GM12878 (cell line): ENCODE data around the gene PSMA2. TPM values are rescaled to one million over a fixed set of nuclear protein-coding genes. Genes with fewer than 3 reads are reported as not detected.

Source experiments
- ATF7 ChIP-seq: fragments of 450-650 bp; IDR thresholded peaks from 2 replicates; pipeline ENCODE4 v1.6.1; 2016; ENCODE audit warnings: low read depth, mild to moderate bottlenecking
- BHLHE40 ChIP-seq, 2 experiments: fragments of 450-650 bp in 1 of 2; IDR thresholded peaks; 2 replicates each; pipeline ENCODE4 v1.6.1; 2011 to 2017; ENCODE audit warnings: low read depth in 2 of 2, borderline replicate concordance in 1 of 2, improper control_type of control experiment in 1 of 2, low read length in 1 of 2, mild to moderate bottlenecking in 1 of 2
- BMI1 ChIP-seq: fragments of 450-650 bp; IDR thresholded peaks from 2 replicates; pipeline ENCODE4 v1.6.1; 2016; ENCODE audit warnings: mild to moderate bottlenecking, moderate library complexity, borderline replicate concordance
- CEBPB ChIP-seq, 2 experiments: fragments of 150-350 bp in 1 of 2; IDR thresholded peaks; 2 replicates each; pipeline ENCODE4 v1.6.1; 2012 to 2014; ENCODE audit warnings: low read depth in 2 of 2, low read length in 2 of 2, borderline replicate concordance in 1 of 2, inconsistent platforms in 1 of 2
- DPF2 ChIP-seq: fragments of 450-650 bp; IDR thresholded peaks from 2 replicates; pipeline ENCODE4 v1.6.1; 2017; ENCODE audit warnings: mild to moderate bottlenecking
- ETV6 ChIP-seq, 2 experiments: fragments of 450-650 bp in 1 of 2; IDR thresholded peaks in 1 of 2; conservative IDR thresholded peaks in 1 of 2; 2 replicates each; pipeline ENCODE4 v1.6.1; 2014; ENCODE audit warnings: antibody characterized with exemption in 1 of 2, borderline replicate concordance in 1 of 2, low read depth in 1 of 2, mild to moderate bottlenecking in 1 of 2, moderate library complexity in 1 of 2
- EZH2 ChIP-seq: IDR thresholded peaks from 2 replicates; pipeline ENCODE4 v1.6.1; 2012; ENCODE audit warnings: low read depth, mild to moderate bottlenecking, control low read depth, inconsistent platforms, low read length, borderline replicate concordance; ENCODE audit not compliant: control insufficient read depth
- GABPA ChIP-seq: IDR thresholded peaks from 2 replicates; pipeline ENCODE4 v1.6.1; 2014; ENCODE audit warnings: antibody characterized with exemption, low read depth, mild to moderate bottlenecking, inconsistent platforms
- IRF3 ChIP-seq: fragments of 450-650 bp; IDR thresholded peaks from 2 replicates; pipeline ENCODE4 v1.6.1; 2014; ENCODE audit warnings: mild to moderate bottlenecking
- LARP7 ChIP-seq: fragments of 450-650 bp; IDR thresholded peaks from 2 replicates; pipeline ENCODE4 v1.6.1; 2017; ENCODE audit warnings: mild to moderate bottlenecking
- NFYB ChIP-seq: IDR thresholded peaks from 2 replicates; pipeline ENCODE4 v1.6.1; 2011; ENCODE audit warnings: low read depth, mild to moderate bottlenecking, low read length, improper control_type of control experiment, moderate library complexity; ENCODE audit not compliant: insufficient read depth
- NR2F1 ChIP-seq: fragments of 450-650 bp; conservative IDR thresholded peaks from 2 replicates; pipeline ENCODE4 v1.6.1; 2017; ENCODE audit warnings: mild to moderate bottlenecking
- PAX5 ChIP-seq: IDR thresholded peaks from 2 replicates; pipeline ENCODE4 v1.6.1; 2011; ENCODE audit warnings: low read depth, low read length, borderline replicate concordance
- POLR2AphosphoS5 ChIP-seq: IDR thresholded peaks from 2 replicates; pipeline ENCODE4 v1.6.1; 2011; ENCODE audit warnings: mild to moderate bottlenecking, low read length, inconsistent platforms
- REST ChIP-seq: IDR thresholded peaks from 2 replicates; pipeline ENCODE4 v1.6.1; 2012; ENCODE audit warnings: mild to moderate bottlenecking, low read depth, low read length
- SMARCA5 ChIP-seq: fragments of 450-650 bp; IDR thresholded peaks from 2 replicates; pipeline ENCODE4 v1.6.1; 2017; ENCODE audit warnings: mild to moderate bottlenecking
- SPI1 ChIP-seq: IDR thresholded peaks from 2 replicates; pipeline ENCODE4 v1.6.1; 2011; ENCODE audit warnings: low read depth, mild to moderate bottlenecking, low read length, moderate library complexity, borderline replicate concordance; ENCODE audit not compliant: insufficient read depth
- SUZ12 ChIP-seq: fragments of 200-600 bp; sonication (generic); IDR thresholded peaks from one replicate; pipeline ENCODE4 v1.6.1; 2018; ENCODE audit warnings: antibody characterized with exemption, mild to moderate bottlenecking; ENCODE audit not compliant: unreplicated experiment
- TAF1 ChIP-seq: IDR thresholded peaks from 2 replicates; pipeline ENCODE4 v1.6.1; 2011; ENCODE audit warnings: mild to moderate bottlenecking, low read depth, low read length, borderline replicate concordance
- TCF7 ChIP-seq: IDR thresholded peaks from 2 replicates; pipeline ENCODE4 v1.6.1; 2014; ENCODE audit warnings: antibody characterized with exemption, borderline replicate concordance
- ZBED1 ChIP-seq: IDR thresholded peaks from 2 replicates; pipeline ENCODE4 v1.6.1; 2016; ENCODE audit warnings: borderline replicate concordance
- polyA plus RNA-seq, 11 experiments: library from polyadenylated mRNA; depleted of rRNA in 4 of 11; unstranded in 6 of 11; stranded (reverse) in 5 of 11; fragments of >200 nt; fragmentation: Nextera tagmentation in 4 of 11; fragmentation: Illumina TruSeq in 1 of 11; extraction: Ambion mirVana in 4 of 11; extraction: Trizol in 1 of 11; gene quantifications; 1 replicate in 1 of 11; 2 replicates in 10 of 11; pipeline versions ENCODE4 v1.2.1 to v1.2.3, GENCODE V29; 2011 to 2016; ENCODE audit warnings: inconsistent platforms in 2 of 11, missing spikeins in 2 of 11, low read depth in 1 of 11
- total RNA-seq, 4 experiments: library from RNA; depleted of rRNA in 3 of 4; stranded (reverse); fragments of >200 nt in 3 of 4; fragmentation: Illumina TruSeq in 1 of 4; extraction: Trizol in 1 of 4; gene quantifications; 2 replicates each; pipeline versions ENCODE4 v1.2.1 to v1.2.3, GENCODE V29; 2013 to 2021
- TF ChIP-seq, protein P1 (sequence below): IDR thresholded peaks from 2 replicates; pipeline ENCODE4 v1.6.1; 2012; ENCODE audit warnings: low read depth, low read length, improper control_type of control experiment

PSMA2 gene
- total and polyA plus RNA-seq, 10 of the 15 experiments (the other 5 are each of a cell fraction or from before 2014, with no cell fraction given), result 129 to 1,223 (median 317) TPM

GRCh38 chr7:42869131-42870020, 62.6 kb downstream of the PSMA2 start (continued):
- TF ChIP-seq POLR2AphosphoS5 (no peak), TCF7 (no peak), ATF7 (peak; percentile 91), GABPA (peak; percentile 60; the same call in 1 of the 2 replicates), EZH2 (no peak), SMARCA5 (no peak), IRF3 (no peak), CEBPB (IDR thresholded peaks at IDR 0.05; ENCODE audit: borderline replicate concordance in 1 of 2, low read depth in 2 of 2, low read length in 2 of 2) (peak in 1 of 2 experiments; percentile 94; a peak in 2 of 4 replicates), SPI1 (no peak), DPF2 (peak; percentile 89; the same call in 1 of the 2 replicates), TAF1 (no peak), PAX5 (peak; percentile 90), BMI1 (peak; percentile 21; the same call in 1 of the 2 replicates), REST (no peak; the same call in 1 of the 2 replicates), NR2F1 (peak; percentile 78), ZBED1 (peak; percentile 90; the same call in 1 of the 2 replicates), SUZ12 (no peak), ETV6 (conservative IDR thresholded peaks at IDR 0.05 in 1 of 2, IDR thresholded peaks at IDR 0.05 in 1 of 2; ENCODE audit: borderline replicate concordance in 1 of 2, low read depth in 1 of 2) (no peak), NFYB (no peak), BHLHE40 (IDR thresholded peaks at IDR 0.05; ENCODE audit: borderline replicate concordance in 1 of 2, low read depth in 2 of 2, low read length in 1 of 2) (peak; percentile 71 to 73), LARP7 (no peak)
- TF ChIP-seq, protein P1, sequence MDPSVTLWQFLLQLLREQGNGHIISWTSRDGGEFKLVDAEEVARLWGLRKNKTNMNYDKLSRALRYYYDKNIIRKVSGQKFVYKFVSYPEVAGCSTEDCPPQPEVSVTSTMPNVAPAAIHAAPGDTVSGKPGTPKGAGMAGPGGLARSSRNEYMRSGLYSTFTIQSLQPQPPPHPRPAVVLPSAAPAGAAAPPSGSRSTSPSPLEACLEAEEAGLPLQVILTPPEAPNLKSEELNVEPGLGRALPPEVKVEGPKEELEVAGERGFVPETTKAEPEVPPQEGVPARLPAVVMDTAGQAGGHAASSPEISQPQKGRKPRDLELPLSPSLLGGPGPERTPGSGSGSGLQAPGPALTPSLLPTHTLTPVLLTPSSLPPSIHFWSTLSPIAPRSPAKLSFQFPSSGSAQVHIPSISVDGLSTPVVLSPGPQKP, result no peak
